OCI-M1 (cell line): Measurements from ENCODE around the gene ASPSCR1.

Source experiments
- DNase-seq: peaks from one replicate; lab custom pipeline; 2025; lab: John Stamatoyannopoulos, UW

Gene ASPSCR1

GRCh38 chr17:82055965-82056728 is 78.7 kb downstream of the ASPSCR1 start:
- DNase-seq = no peak

GRCh38 chr17:82056729-82057621 is 79.5 kb downstream of the ASPSCR1 start:
- no peak for DNase-seq

DNA sequence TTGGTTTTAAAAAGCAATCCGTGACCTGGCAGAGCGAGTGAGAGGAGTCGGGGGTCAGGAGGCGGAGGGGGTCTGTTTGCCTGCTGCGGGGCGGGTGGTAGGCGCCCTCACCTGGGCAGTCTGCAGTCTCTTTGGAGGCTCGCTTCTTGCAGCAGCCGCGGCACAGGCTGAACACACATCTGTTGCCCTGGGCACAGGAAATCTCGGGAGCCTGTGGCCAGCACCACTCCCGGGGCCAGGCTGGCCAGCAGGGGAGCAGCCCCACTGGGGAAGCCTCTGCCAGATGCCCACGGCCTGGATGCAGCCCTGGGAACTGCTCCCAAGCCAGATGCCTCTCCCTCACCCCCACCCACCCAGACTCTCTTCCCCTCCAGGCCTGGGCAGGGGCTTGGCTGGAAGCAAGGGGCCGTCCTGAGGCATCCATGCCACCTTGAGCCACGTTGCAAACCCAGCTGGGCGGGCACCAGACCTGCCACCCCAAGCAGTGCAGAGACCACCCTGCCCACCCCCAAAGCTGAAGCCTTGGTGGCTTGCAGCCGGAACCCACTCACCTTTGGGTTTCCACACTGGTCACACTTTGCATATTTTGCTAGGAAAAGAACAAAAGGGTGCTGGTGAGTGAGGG is 80.9 kb downstream of the ASPSCR1 start:
- DNase-seq = no peak

DNA sequence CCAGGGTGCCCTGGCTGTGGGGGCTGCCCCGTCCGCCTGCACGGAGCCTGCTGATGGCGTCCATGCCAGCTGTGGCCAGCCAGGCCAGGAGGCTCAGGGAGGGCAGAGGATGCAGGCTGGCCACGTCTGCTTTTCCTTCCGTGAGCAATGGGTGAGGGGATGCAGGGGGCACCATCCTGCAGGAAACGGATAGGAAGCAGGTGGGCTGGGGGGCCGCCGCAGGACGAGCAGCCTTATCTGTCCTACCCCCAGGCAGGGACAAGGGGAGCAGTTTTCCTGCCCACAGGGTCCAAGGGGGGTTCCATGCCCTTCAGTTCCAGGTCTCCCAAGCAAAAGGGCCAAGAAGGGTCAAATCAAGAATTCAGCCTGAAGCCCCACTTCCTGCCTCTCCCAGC is 81.4 kb downstream of the ASPSCR1 start:
- no peak for DNase-seq

DNA sequence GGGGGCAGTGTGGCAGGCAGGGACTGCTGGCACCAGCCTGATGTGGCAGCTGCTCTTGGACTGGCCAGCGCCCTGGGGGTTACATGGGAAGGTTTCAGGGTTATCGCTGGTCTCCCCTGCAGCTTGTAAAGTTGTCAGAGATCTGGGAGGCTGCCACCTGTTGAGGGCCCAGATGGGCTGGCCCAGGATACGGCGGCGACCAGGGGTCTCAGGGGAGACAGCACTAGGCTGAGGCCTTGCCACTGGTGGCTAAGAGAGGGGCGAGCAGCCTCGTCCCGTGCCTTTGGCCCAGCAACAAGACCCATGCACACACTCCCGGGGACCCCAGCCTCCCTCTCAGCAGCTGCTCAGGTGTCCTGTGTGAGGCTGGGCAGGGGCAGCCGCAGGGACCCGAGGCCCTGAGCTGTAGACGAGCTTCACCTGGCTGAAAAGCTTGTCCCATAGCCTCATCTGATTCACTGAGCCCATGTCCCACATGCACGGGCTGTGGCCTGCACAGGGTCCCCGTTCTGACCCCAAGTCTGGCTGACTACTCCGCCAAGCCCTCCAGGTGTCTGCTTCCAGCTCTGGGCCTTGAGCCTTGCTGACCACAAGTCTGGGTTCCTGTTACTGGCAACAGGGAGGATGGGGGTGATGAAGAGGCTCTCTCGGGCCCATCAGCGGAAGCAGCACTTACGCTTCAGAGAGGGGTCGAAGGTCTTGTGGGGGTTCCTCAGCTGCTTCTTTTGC is 82.0 kb downstream of the ASPSCR1 start:
- no peak for DNase-seq

DNA sequence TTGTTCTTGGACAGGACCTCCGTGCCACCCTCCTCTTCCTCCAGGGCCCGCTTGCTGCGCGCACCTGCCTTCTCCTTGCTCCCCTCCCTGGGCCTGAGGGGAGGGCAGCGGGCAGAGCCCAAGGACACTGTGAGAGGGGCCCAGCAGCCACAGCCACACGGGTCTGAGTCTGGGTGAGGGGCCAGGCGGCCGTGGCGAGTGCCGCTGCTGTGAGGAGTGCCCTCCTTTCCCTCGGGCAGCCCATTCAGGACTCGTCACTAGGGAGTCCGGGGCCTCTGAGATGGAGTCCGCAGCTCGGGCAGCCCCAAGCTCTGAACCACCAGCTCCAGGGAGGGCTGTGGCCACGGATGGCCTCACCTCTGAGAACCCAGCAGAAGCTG is 82.6 kb downstream of the ASPSCR1 start:
- no peak for DNase-seq

DNA sequence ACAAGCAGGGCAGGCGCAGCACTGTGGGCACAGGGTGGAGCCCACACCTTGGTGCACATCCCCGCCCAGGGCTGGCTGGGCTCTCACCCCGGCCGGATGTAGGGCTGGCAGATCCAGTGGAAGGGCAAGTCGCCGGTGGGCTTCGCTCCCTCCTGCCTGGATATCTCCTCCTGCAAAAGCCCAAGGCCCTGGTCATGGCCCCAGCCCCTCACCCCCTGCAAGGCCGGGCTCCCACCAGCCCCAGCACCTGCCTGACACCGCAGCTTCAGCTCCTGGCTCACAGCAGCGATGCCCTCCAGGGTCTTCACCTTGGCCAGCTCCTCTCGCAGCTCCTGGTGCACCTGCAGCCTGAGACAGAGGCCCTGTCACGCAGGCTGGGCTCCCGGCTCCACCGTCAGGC is 83.2 kb downstream of the ASPSCR1 start:
- DNase-seq = no peak

GRCh38 chr17:82061047-82061925 is 83.9 kb downstream of the ASPSCR1 start:
- no peak for DNase-seq

GRCh38 chr17:82062076-82062983 is 84.9 kb downstream of the ASPSCR1 start:
- no peak for DNase-seq

DNA sequence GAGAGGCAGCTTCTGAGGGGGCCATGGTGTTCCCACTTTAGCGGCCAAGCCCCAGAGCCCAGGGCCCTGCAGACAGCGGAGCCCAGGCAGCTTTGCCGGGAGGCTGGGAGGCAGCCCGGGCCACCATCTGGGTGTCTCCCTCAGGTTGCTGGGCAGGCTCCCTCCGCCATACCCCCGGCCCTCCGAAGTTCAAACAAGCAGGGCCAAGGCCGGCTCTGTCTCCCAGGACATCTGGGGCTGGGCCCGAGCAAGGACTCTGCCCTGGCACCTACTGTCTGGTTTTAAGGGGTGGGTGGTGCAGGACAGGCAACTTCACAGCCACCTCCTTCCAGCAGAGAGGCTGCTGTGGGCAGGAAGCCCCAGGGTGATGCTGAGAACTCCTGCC is 85.5 kb downstream of the ASPSCR1 start:
- no peak for DNase-seq

DNA sequence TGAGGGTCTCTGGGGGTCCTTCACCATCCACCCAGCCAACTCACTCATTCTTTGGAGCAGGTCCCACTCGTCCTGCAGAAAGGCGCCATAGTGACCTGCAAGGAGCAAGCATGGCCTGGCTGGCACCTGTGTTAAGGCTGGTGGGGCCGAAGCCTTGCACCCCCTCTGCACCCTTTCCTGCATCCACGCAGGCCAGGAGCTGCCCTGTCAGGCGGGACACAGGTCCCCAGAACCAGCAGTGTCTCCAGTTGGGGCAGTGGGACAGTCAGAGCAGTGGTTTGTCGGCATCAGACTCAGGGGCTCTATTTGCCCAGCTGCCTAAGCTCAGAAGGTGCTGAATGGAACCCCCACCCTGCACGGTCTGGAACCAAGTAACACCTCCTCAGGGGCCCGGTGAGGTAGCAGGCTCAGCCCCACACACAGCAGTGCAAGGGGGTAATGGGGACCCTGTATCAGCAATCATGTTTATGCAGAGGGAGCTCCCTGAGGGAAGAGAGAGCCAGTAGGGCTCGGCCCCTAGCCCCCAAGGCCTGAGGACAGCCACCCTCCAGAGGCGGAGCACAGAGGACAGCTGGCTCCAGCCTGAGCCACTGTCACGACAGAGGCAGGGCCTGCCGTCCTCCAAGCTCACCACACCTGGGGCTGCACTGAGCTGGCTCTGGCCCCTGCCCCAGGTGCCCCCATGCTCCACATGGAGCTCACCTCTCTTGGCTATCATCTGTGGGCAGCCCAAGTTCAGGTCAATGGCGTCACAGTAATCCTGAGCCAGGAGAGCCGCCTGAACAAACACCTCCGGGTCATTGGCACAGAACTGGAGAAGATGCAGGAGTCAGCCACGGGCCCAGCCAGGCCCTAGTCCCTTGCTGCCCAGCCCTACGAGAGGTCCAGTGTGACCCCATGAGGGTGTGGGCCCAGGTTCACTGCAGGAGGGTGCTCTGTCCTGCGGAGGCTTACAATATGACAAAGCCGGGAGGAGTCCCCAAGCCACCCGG is 86.3 kb downstream of the ASPSCR1 start:
- no peak for DNase-seq

DNA sequence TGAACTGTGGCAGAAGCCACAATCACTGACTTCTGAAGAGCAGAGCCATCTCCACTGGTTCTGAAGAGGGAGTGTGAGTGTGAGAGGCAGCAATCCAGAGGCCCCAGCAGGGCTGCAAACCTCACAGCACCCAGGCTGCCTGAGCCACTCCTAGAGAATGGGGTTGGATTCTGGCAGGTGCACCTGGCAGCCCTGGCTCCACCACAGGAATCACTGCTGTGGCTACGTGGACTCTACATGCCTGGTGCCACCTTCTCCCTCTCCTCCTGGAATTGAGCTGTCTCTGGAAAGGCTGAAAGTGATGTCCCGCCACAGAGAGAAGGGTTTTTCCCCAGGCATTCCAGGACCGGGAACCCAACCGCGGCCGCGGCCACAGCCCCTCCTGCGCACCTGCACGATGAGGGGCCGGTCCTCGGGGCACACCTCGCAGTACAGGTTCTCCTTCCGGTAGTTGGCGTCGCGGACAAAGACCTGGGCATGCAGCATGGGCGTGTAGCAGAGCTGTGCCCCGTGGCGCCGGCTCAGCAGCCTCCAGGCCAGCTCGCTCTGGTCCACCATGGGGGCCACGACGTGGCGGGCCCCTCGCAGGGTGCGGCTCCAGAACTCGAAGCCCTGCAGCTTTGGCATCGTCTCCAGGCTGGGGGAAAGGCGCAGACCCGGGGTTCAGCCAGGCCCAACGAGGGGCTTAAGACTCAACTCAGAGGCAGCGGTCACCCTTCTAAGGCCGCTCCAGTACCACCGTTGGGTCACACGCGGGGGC is 87.2 kb downstream of the ASPSCR1 start:
- DNase-seq = no peak

DNA sequence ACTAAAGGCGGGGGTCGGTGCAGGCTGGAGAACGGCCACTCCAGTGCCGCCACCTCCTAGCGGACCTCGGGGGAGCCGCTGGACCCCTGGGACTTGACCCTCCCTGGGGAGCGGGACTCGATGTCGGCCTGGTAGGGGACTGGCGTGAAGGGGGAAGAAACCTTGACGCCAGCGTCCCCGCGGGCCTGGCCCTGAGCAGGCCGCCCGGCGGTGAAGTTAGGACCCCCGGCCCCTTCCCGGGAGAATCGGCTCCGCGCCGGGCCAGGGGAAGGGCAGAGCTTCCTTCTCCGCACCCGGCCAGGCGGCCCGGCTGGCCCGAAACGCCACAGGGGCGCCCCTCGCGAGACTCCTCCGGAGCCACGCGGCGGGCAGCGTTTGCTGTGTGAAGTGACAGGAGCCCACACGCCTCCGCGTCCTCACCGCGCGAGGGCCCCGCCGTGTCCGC is 87.8 kb downstream of the ASPSCR1 start:
- no peak for DNase-seq

GRCh38 chr17:82065638-82066303 is 88.3 kb downstream of the ASPSCR1 start, which contains the start of gene DUS1L:
Gene DUS1L, minus strand, starts transcription at chr17:82065804. Its CDS starts 745 bp downstream, at chr17:82065059.
- peak; percentile 73 for DNase-seq
